K562 (cell line): ENCODE measurements around the gene TRIP6. TPM values are rescaled to one million over a fixed set of nuclear protein-coding genes. Genes with fewer than 3 reads are reported as not detected.

Experiments used
- MECOM ChIP-seq: fragments of 250-450 bp; sonication (Bioruptor Pico); IDR thresholded peaks from 2 replicates; pipeline ENCODE4 v1.8.0; 2022; ENCODE audit warnings: inconsistent platforms
- POLR2B ChIP-seq: fragments of 450-650 bp; IDR thresholded peaks from 2 replicates; pipeline ENCODE4 v1.6.1; 2018; ENCODE audit warnings: low read depth; ENCODE audit not compliant: partially characterized antibody
- SMARCE1 ChIP-seq: fragments of 450-650 bp; IDR thresholded peaks from 2 replicates; pipeline ENCODE4 v1.7.1; 2016; ENCODE audit warnings: mild to moderate bottlenecking
- TBP ChIP-seq: optimal IDR thresholded peaks from 2 replicates; pipeline ENCODE3; 2011; ENCODE audit warnings: low read depth, low read length, improper control_type of control experiment
- TCFL5 ChIP-seq: fragments of 250-450 bp; sonication (Bioruptor Pico); conservative IDR thresholded peaks from 2 replicates; pipeline ENCODE4 v1.6.1; 2021; ENCODE audit warnings: mild to moderate bottlenecking, moderate library complexity, matching md5 sums
- THRAP3 ChIP-seq: fragments of 450-650 bp; IDR thresholded peaks from 2 replicates; pipeline ENCODE4 v1.6.1; 2016; ENCODE audit warnings: mild to moderate bottlenecking, inconsistent platforms, borderline replicate concordance
- ZBED1 ChIP-seq: IDR thresholded peaks from 2 replicates; pipeline ENCODE4 v1.6.1; 2014
- ZNF239 ChIP-seq: fragments of 250-450 bp; sonication (Bioruptor Pico); IDR thresholded peaks from 2 replicates; pipeline ENCODE4 v1.4.0; 2020; ENCODE audit warnings: mild to moderate bottlenecking
- ZNF324 ChIP-seq: fragments of 250-450 bp; sonication (Bioruptor Pico); IDR thresholded peaks from 2 replicates; pipeline ENCODE4 v1.4.0; 2020; ENCODE audit warnings: mild to moderate bottlenecking
- ZNF518B ChIP-seq: fragments of 250-450 bp; sonication (Bioruptor Pico); IDR thresholded peaks from 2 replicates; pipeline ENCODE4 v1.5.0; 2021; ENCODE audit warnings: mild to moderate bottlenecking, moderate library complexity
- ZNF79 ChIP-seq: fragments of 250-450 bp; sonication (Bioruptor Pico); IDR thresholded peaks from 2 replicates; pipeline ENCODE4 v1.4.0; 2020; ENCODE audit warnings: low read depth, mild to moderate bottlenecking, moderate library complexity
- polyA plus RNA-seq, 8 experiments: library from polyadenylated mRNA; depleted of rRNA in 4 of 8; stranded (reverse) in 5 of 8; unstranded in 3 of 8; fragments of >200 nt; fragmentation: Nextera tagmentation in 2 of 8; fragmentation: Illumina TruSeq in 1 of 8; extraction: Ambion mirVana in 2 of 8; extraction: Trizol in 1 of 8; gene quantifications; 2 replicates each; pipeline versions ENCODE4 v1.2.1 to v1.2.3, GENCODE V29; 2011 to 2014; ENCODE audit warnings: inconsistent platforms in 1 of 8, missing spikeins in 1 of 8
- total RNA-seq, 7 experiments: library from RNA; depleted of rRNA in 6 of 7; stranded (reverse); fragments of >200 nt in 6 of 7; fragmentation: Illumina TruSeq in 2 of 7; extraction: Trizol in 2 of 7; gene quantifications; 2 replicates each; pipeline versions ENCODE4 v1.2.1 to v1.2.3, GENCODE V29; 2011 to 2021; ENCODE audit warnings: low replicate concordance in 1 of 7
- TF ChIP-seq, protein P1 (sequence below), 2 experiments: fragments of 450-650 bp; IDR thresholded peaks; 2 replicates each; pipeline ENCODE4 v1.6.1; 2016; ENCODE audit warnings: mild to moderate bottlenecking in 2 of 2, borderline replicate concordance in 1 of 2, low read depth in 1 of 2, moderate library complexity in 1 of 2
- TF ChIP-seq, protein P2 (sequence below): fragments of 250-450 bp; sonication (Bioruptor Pico); IDR thresholded peaks from 2 replicates; pipeline ENCODE4 v1.9.0; 2021; ENCODE audit warnings: mild to moderate bottlenecking
- TF ChIP-seq, protein P3 (sequence below): sonication (generic); formaldehyde crosslinking; IDR thresholded peaks from 2 replicates; pipeline ENCODE4 v1.8.1; 2022; ENCODE audit warnings: missing genetic modification reagents

TRIP6 gene
- total and polyA plus RNA-seq, 9 of the 15 experiments (the other 6 are each of a cell fraction or from before 2014, with no cell fraction given): 5.9 to 141 (median 54.0) TPM

DNA sequence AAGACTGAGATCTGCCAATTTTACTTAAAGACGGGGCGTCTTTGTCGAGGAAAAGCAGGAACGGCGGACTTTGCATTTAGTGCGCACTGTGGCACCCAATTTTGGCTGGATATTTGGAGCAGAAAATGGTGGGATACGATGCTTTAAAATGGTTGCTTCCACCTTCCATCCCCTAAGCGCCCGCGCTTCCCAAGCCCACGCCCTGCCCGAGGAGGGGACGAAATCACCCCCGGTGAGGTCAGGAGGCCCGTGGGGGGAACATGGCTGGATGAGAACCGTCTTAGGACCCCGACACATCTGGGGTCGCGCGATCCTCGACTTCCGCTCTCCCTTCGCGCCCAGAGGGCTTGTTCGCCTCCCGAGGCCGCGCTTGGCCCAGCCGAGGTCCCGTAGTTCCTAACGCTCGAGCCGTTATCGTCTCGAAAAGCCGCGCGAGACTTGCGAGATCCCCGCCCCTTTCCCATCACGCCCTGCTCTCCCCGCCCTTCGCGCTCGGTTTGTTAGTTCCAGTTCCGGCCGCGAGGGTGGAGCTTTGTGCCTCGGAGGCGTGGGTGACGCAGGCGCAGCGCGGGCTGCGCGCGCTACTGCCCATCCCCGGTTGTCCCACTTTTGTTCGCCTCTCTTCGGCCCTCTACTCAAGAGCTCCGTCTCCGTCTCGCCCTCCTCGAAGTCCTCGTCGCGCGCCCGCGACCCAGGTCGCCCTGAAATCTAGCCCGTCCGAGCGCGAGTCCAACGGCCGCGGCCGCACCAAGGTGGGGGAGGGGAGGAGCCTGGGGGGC lies 7.6 kb downstream of the TRIP6 start, which contains the start of gene SRRT (continued):
- peak; percentile 56; the same call in 1 of the 2 replicates for TF ChIP-seq ZNF324
- peak; percentile 19; the same call in 1 of the 2 replicates for TF ChIP-seq SMARCE1
- TF ChIP-seq, protein P1, sequence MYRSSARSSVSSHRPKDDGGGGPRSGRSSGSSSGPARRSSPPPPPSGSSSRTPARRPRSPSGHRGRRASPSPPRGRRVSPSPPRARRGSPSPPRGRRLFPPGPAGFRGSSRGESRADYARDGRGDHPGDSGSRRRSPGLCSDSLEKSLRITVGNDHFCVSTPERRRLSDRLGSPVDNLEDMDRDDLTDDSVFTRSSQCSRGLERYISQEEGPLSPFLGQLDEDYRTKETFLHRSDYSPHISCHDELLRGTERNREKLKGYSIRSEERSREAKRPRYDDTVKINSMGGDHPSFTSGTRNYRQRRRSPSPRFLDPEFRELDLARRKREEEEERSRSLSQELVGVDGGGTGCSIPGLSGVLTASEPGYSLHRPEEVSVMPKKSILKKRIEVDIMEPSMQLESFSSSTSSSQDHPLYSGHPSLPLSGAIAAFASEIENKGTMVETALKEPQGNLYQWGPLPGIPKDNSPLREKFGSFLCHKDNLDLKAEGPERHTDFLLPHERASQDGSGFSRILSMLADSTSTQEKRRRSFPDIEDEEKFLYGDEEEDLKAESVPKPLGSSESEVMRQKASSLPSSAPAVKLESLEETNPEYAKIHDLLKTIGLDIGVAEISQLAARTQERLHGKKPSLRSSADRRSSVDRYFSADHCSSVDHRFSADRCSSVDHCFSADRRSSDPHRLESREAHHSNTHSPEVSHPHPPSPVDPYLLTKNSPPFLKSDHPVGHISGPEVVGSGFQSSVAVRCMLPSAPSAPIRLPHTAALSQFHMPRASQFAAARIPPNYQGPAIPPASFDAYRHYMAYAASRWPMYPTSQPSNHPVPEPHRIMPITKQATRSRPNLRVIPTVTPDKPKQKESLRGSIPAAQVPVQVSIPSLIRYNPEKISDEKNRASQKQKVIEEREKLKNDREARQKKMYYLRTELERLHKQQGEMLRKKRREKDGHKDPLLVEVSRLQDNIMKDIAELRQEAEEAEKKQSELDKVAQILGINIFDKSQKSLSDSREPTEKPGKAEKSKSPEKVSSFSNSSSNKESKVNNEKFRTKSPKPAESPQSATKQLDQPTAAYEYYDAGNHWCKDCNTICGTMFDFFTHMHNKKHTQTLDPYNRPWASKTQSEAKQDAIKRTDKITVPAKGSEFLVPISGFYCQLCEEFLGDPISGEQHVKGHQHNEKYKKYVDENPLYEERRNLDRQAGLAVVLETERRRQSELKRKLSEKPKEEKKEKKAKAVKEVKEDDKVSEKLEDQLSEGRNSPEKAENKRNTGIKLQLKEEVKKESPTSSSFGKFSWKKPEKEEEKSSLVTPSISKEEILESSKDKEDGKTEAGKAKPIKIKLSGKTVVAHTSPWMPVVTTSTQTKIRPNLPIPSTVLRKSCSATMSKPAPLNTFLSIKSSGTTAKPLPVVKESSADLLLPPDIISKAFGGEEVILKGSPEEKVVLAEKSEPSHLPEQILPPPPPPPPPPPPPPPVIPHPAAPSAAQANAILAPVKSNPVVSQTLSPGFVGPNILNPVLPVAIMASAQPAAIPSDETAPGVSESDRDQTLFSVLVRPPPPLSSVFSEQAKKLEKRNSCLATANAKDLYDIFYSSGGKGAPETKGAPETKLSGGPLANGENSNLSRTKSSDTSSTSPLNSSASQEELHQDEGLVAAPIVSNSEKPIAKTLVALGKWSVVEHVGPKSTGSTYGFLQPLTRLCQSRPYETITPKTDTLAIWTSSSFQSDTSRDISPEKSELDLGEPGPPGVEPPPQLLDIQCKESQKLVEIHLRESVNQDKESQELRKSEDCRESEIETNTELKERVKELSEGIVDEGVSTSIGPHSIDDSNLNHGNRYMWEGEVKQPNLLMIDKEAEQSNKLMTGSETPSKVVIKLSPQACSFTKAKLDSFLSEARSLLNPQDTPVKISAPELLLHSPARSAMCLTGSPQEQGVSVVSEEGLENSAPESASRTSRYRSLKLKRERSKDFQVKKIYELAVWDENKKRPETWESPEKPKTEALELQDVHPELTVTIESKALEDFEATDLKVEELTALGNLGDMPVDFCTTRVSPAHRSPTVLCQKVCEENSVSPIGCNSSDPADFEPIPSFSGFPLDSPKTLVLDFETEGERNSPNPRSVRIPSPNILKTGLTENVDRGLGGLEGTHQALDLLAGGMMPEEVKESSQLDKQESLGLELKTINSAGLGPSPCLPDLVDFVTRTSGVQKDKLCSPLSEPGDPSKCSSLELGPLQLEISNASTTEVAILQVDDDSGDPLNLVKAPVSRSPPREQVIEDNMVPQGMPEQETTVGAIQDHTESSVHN (IDR thresholded peaks at IDR 0.05; ENCODE audit: borderline replicate concordance in 1 of 2, low read depth in 1 of 2): peak in 1 of 2 experiments; percentile 88; a peak in 2 of 4 replicates
- no peak for TF ChIP-seq ZNF518B (CRISPR knock-in tag)
- TF ChIP-seq ZNF239 (CRISPR knock-in tag): peak; percentile 30; the same call in 1 of the 2 replicates
- peak; percentile 91 for TF ChIP-seq TBP
- no peak for TF ChIP-seq ZBED1
- TF ChIP-seq MECOM (CRISPR knock-in tag): no peak
- no peak for TF ChIP-seq TCFL5 (CRISPR knock-in tag)
- TF ChIP-seq, protein P2, sequence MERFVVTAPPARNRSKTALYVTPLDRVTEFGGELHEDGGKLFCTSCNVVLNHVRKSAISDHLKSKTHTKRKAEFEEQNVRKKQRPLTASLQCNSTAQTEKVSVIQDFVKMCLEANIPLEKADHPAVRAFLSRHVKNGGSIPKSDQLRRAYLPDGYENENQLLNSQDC (CRISPR knock-in tag): peak; percentile 71; the same call in 1 of the 2 replicates
- TF ChIP-seq POLR2B: peak; percentile 98
- TF ChIP-seq, protein P3, sequence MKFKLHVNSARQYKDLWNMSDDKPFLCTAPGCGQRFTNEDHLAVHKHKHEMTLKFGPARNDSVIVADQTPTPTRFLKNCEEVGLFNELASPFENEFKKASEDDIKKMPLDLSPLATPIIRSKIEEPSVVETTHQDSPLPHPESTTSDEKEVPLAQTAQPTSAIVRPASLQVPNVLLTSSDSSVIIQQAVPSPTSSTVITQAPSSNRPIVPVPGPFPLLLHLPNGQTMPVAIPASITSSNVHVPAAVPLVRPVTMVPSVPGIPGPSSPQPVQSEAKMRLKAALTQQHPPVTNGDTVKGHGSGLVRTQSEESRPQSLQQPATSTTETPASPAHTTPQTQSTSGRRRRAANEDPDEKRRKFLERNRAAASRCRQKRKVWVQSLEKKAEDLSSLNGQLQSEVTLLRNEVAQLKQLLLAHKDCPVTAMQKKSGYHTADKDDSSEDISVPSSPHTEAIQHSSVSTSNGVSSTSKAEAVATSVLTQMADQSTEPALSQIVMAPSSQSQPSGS (CRISPR knock-in tag): no peak
- no peak for TF ChIP-seq ZNF79
- 0 out of 2 replicates have a peak, but pooled peaks have one; percentile 63 for TF ChIP-seq THRAP3
